Heart left ventricle (tissue), 16 donors: ENCODE data around the gene PATZ1. TPM values are rescaled to one million over a fixed set of nuclear protein-coding genes. Genes with fewer than 3 reads are reported as not detected.

Experiments used
- ATAC-seq, 4 donors: fragments of 200-7000 bp; cut with Tn5 transposase; one replicate each; pipeline ENCODE4 v1.9.1; 2020 to 2022; ENCODE audit warnings: moderate library complexity in 4 of 4, mild to moderate bottlenecking in 3 of 4, moderate number of reproducible peaks in 1 of 4
- DNase-seq, 5 donors: peaks; one replicate each; pipeline ENCODE4 v3.0.0-alpha.2; 2020
- H3K27ac ChIP-seq, 12 donors: fragments of 200-600 bp; sonication (generic) in 4 of 12; one replicate each; pipeline versions ENCODE4 v1.5.0 to v1.8.0; 2016 to 2022; ENCODE audit warnings: mild to moderate bottlenecking in 2 of 12
- H3K27me3 ChIP-seq, 9 donors: fragments of 200-600 bp; sonication (generic) in 2 of 9; one replicate each; pipeline versions ENCODE4 v1.5.1 to v1.8.0; 2016 to 2022; ENCODE audit warnings: mild to moderate bottlenecking in 3 of 9
- H3K36me3 ChIP-seq, 9 donors: fragments of 200-600 bp; sonication (generic) in 2 of 9; one replicate each; pipeline versions ENCODE4 v1.5.0 to v1.8.0; 2018 to 2022; ENCODE audit warnings: mild to moderate bottlenecking in 2 of 9
- H3K4me1 ChIP-seq, 12 donors: fragments of 200-600 bp; sonication (generic) in 4 of 12; one replicate each; pipeline versions ENCODE4 v1.5.0 to v1.8.0; 2016 to 2022; ENCODE audit warnings: mild to moderate bottlenecking in 3 of 12
- H3K4me3 ChIP-seq, 12 donors: fragments of 200-600 bp; sonication (generic) in 4 of 12; one replicate each; pipeline versions ENCODE4 v1.5.0 to v1.8.0; 2017 to 2022; ENCODE audit warnings: mild to moderate bottlenecking in 9 of 12, moderate library complexity in 4 of 12
- H3K9me3 ChIP-seq, 12 donors: fragments of 200-600 bp; sonication (generic) in 4 of 12; one replicate each; pipeline versions ENCODE4 v1.5.0 to v1.8.0; 2016 to 2022; ENCODE audit warnings: mild to moderate bottlenecking in 1 of 12
- POLR2A ChIP-seq, 2 donors: fragments of 450-650 bp; IDR thresholded peaks; one replicate each; pipeline ENCODE4 v1.6.1; 2017; ENCODE audit warnings: antibody characterized with exemption in 2 of 2, mild to moderate bottlenecking in 2 of 2, moderate library complexity in 2 of 2
- WGBS, 4 donors: extraction: QIAGEN DNeasy Blood & Tissue Kit in 2 of 4; methylation state at CpG; one replicate each; pipeline versions ENCODE4 v1.1.5 to v1.1.7; 2013 to 2018; 5-methylcytosine and 5-hydroxymethylcytosine counted together
- intact Hi-C, 10 donors: fragments of 100-400 bp; cut with DNase I; formaldehyde crosslinking; loops; one replicate each; pipeline versions ENCODE4 v1.11.1 to v1.14.2; 2022
- polyA plus RNA-seq, 2 donors: library from polyadenylated mRNA; stranded (reverse); fragments of 200-250 nt; gene quantifications; one replicate each; pipeline ENCODE4 v1.2.3, GENCODE V29; 2013
- total RNA-seq, 9 donors: library from RNA; depleted of rRNA in 2 of 9; stranded (reverse); fragments of >200 nt in 2 of 9; fragmentation: NEBNext Ultra II Directional in 3 of 9; extraction: Animal tissue kit (Norgen Biotek cat#: 25700) in 3 of 9; gene quantifications; one replicate each; pipeline versions ENCODE4 v1.1.0 to v1.2.4, GENCODE V29; 2016 to 2023
- TF ChIP-seq, protein P1 (sequence below), 12 donors: fragments of 200-600 bp; sonication (generic) in 4 of 12; IDR thresholded peaks; one replicate each; pipeline versions ENCODE4 v1.5.0 to v1.8.0; 2018 to 2022; ENCODE audit warnings: antibody characterized with exemption in 12 of 12, mild to moderate bottlenecking in 5 of 12
- donor health status: ischemic (EF 13 %, LVEDD 7.1; RV severe dilation, severe dysfunction).
- donor health status: healthy with polysubstance abuse.
- donor health status: DM: no; HTN: yes; CAD: no.
- donor health status: DM: no; HTN: no; CAD: no.
- donor health status: ischemic (EF 25% LVEDD 6.9; RV normal size, moderate dysfunction).
- donor health status: ischemic (EF 25% LVEDD 5.7; RV mildly dilated, moderate dysfunction).
- donor health status: healthy.
- donor health status: DM: yes; HTN: yes; CAD: no.
- donor health status: ischemic (EF 35%, LVEDD 5.7; RV mildly dilated, moderate dysfunction).
- donor health status: nonischemic (EF 11% LVEDD 7.7; RV severe dilation, severe dysfunction).
- donor health status: DM: yes; HTN: yes; CAD: no.
- donor health status: PGD.
- donor health status: ischemic (EF 29% LVEDD 5.4; RV normal size, mild dysfunction).
- donor health status: nonischemic (EF 23%, LVEDD 6.1; RV moderate dilation, normal function).

Gene PATZ1
- total and polyA plus RNA-seq, 11 donors: 7.7 to 20.1 (median 12.3) TPM

DNA sequence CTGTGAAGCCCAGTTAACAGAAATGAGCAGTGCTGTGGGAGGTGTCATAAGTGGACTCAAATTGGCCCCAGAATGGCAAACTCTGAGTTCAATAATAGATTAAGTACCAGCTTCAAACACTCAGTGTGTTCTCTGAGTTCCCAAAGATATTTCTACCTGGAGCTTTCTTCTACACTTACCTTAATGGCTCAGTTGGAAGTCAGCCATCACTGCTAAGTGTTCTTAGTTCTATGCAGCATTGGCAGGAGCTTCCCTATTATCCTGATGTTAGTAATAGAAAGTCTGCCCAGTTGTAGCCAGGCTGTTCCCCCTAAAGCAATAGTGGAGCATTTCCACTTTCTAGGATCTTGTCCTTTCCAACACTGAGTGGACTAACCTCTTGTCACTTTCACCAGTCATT is 44.1 kb downstream of the PATZ1 start:
- no peak for TF ChIP-seq POLR2A (IDR thresholded peaks at IDR 0.05)
- TF ChIP-seq, protein P1, sequence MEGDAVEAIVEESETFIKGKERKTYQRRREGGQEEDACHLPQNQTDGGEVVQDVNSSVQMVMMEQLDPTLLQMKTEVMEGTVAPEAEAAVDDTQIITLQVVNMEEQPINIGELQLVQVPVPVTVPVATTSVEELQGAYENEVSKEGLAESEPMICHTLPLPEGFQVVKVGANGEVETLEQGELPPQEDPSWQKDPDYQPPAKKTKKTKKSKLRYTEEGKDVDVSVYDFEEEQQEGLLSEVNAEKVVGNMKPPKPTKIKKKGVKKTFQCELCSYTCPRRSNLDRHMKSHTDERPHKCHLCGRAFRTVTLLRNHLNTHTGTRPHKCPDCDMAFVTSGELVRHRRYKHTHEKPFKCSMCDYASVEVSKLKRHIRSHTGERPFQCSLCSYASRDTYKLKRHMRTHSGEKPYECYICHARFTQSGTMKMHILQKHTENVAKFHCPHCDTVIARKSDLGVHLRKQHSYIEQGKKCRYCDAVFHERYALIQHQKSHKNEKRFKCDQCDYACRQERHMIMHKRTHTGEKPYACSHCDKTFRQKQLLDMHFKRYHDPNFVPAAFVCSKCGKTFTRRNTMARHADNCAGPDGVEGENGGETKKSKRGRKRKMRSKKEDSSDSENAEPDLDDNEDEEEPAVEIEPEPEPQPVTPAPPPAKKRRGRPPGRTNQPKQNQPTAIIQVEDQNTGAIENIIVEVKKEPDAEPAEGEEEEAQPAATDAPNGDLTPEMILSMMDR (IDR thresholded peaks at IDR 0.05): no peak
- no peaks in the 10 kb centered on the region for H3K27me3 ChIP-seq
- H3K4me3 ChIP-seq: no peak overlapping the region
- peaks cover 0 to 6% (median under 1%) of the 10 kb centered on the region in 12 donors for H3K4me1 ChIP-seq
- no peak for ATAC-seq
- no peaks in the 10 kb centered on the region for H3K36me3 ChIP-seq
- H3K9me3 ChIP-seq: no peaks in the 10 kb centered on the region
- no peak for DNase-seq
- H3K27ac ChIP-seq: no peak overlapping the region
- intact Hi-C loops: no loop called here

DNA sequence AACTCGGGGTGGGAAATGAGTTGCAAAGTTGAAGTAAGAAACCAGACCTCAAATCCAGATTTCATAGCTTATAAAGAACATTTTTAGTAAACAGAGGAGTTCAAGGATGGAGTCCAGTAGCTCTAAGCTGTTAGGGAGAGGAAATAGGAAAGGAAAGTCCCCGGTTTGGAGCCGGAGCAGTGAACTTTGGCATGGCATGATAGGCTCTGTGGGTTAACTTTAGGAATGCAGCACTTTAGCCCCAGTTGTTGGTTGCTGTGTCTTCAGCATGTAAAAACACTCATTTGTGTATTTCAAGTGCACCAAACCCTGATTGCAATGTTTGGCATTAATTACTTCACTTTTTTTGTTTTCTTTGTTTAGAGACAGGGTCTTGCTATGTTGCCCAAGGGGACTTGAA is 45.2 kb downstream of the PATZ1 start:
- Histone ChIP-seq H3K4me1 (peaks cover 0 to 17% (median 11%) of the 10 kb centered on the region in 12 donors), H3K9me3 (no peaks in the 10 kb centered on the region), H3K27me3 (no peaks in the 10 kb centered on the region), H3K27ac (no peak overlapping the region), H3K36me3 (no peaks in the 10 kb centered on the region), H3K4me3 (no peak overlapping the region)
- WGBS, 4 donors: 72 to 85% (median 75%) methylated on average over 3 of the region's 3 CpGs
- no peak for TF ChIP-seq POLR2A (IDR thresholded peaks at IDR 0.05)
- TF ChIP-seq, protein P1 (IDR thresholded peaks at IDR 0.05): no peak
- DNase-seq: no peak
- intact Hi-C loops: no loop called here
- ATAC-seq: no peak

DNA sequence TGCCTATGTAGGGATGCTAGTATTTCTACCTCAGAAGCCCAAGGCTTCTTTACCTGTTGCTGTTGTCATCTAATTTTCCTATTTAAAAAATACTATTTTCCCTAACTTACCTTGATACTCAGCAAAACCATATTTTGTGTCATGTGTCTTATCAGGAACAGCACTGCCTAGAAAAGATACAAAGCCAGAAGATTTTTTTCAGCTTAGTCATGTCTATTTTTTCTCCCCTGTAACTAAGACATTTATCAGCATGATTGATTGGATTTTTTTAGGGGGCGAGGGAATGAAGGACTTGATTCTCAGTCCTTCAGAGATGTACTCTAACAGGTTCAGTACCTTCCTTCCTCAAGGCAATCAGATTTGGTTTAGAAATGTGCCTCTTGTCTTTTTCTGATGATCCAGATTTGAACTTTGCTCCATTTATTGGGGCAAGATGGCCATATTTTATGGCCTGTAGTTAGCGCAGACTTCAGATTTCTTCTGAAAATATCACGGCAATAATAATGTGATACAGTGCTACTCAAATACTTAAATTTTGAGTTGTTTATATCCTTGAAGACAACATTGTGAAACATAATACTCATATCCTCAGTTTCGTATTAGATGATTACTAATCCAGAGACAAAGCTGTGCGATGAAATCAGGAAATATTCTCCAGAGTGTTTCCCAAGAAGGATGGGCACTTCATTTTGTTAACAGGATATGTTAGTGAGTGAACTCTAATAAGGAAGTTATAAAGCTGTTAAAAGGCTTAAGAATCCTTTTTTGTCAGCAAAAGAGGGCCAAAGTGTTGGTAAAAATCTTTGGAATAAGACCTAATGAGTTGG is 50.1 kb downstream of the PATZ1 start:
- DNase-seq (no peak), ATAC-seq (no peak)
- Histone ChIP-seq H3K4me3 (peak overlapping the region in 2 of 12 donors; percentile 1 to 15), H3K4me1 (peaks cover 2 to 54% (median 33%) of the 10 kb centered on the region in 12 donors), H3K27ac (peak overlapping the region in 11 of 12 donors; percentile 0 to 80 (median 58)), H3K27me3 (no peaks in the 10 kb centered on the region), H3K9me3 (no peaks in the 10 kb centered on the region), H3K36me3 (no peaks in the 10 kb centered on the region)
- intact Hi-C loops: loop anchor here in 3 of 10 donors (2.0 to 10.0 kb wide), 3 partner anchors 17 to 691 kb away; partner anchors contain the start of gene TCN2 (in 1 of the 3)
- TF ChIP-seq, protein P1 (IDR thresholded peaks at IDR 0.05): no peak
- no peak for TF ChIP-seq POLR2A (IDR thresholded peaks at IDR 0.05)
- 45 to 55% (median 52%) methylated on average over 5 of the region's 5 CpGs for WGBS, 4 donors

DNA sequence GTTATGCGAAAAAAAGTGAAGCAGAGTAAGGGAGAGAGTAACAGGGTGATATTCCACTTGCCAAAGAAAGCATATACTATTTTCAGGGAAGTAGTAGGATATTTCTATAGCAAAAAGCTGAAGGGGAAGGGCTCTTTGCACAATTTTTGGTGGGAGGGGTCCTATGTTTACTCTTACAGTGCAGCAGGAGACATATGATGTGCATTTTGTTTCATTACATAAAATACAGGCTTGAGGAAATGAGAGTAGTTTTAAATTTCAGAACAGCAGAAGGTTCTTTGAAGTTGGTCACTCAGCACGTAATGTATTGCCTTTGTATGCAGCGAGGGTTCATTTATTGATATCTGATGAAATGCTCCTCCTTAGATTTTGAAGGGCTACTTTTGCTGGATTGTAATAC is 50.8 kb downstream of the PATZ1 start:
- Histone ChIP-seq H3K36me3 (no peaks in the 10 kb centered on the region), H3K27ac (peak overlapping the region in 11 of 12 donors; percentile 0 to 80 (median 58)), H3K4me1 (peaks cover 2 to 54% (median 35%) of the 10 kb centered on the region in 12 donors), H3K27me3 (no peaks in the 10 kb centered on the region), H3K4me3 (peak overlapping the region in 1 of 12 donors; percentile 1), H3K9me3 (no peaks in the 10 kb centered on the region)
- 80 to 90% (median 86%) methylated on average over 3 of the region's 3 CpGs for WGBS, 4 donors
- DNase-seq: no peak
- intact Hi-C loops: loop anchor here in 1 of 10 donors (10.0 kb wide), 1 partner anchor 691 kb away; the partner anchor contains the start of gene TCN2
- TF ChIP-seq, protein P1 (IDR thresholded peaks at IDR 0.05): no peak
- TF ChIP-seq POLR2A (IDR thresholded peaks at IDR 0.05): no peak
- ATAC-seq: no peak
